D721Med (cell line): ENCODE measurements around the gene APOOL.
A peak's percentile ranks its signal among the peaks of the same experiment; 100 is the strongest.

ENCODE experiments used
- DNase-seq: peaks from one replicate; pipeline ENCODE4 v3.0.0; 2011; ENCODE audit warnings: low spot score; ENCODE audit not compliant: insufficient read length
- FAIRE-seq: peaks from 2 replicates; lab custom pipeline; 2011; peaks lifted over from hg19 to GRCh38; lab: Jason Lieb, UNC
- CTCF ChIP-seq: IDR thresholded peaks from 2 replicates; pipeline ENCODE4 v1.5.1; 2012; ENCODE audit warnings: mild to moderate bottlenecking, control low read depth; ENCODE audit not compliant: insufficient read depth; ENCODE audit errors: missing control alignments

The APOOL gene

GRCh38 chrX:85084770-85085393, 81.2 kb downstream of the APOOL start:
- no peak for DNase-seq
- TF ChIP-seq CTCF: peak; percentile 57
- FAIRE-seq: peak; percentile 84

GRCh38 chrX:85089321-85089840, 85.7 kb downstream of the APOOL start:
- DNase-seq (no peak), FAIRE-seq (no peak)
- no peak for TF ChIP-seq CTCF

GRCh38 chrX:85107407-85107806, 103.7 kb downstream of the APOOL start:
- DNase-seq: no peak
- FAIRE-seq: no peak
- no peak for TF ChIP-seq CTCF

GRCh38 chrX:85108165-85108564, 104.5 kb downstream of the APOOL start:
- FAIRE-seq (no peak), DNase-seq (no peak)
- TF ChIP-seq CTCF: no peak

- FAIRE-seq: peak; percentile 44
- DNase-seq: no peak
Observed at GRCh38 chrX:85109235-85109634, 105.6 kb downstream of the APOOL start.

GRCh38 chrX:85111347-85111746, 107.7 kb downstream of the APOOL start:
- TF ChIP-seq CTCF: peak; percentile 52
- FAIRE-seq: no peak

More at GRCh38 chrX:85109235-85109634, 105.6 kb downstream of the APOOL start:
- peak; percentile 20 for TF ChIP-seq CTCF

GRCh38 chrX:85112293-85112692, 108.6 kb downstream of the APOOL start:
- TF ChIP-seq CTCF: no peak
- FAIRE-seq (no peak), DNase-seq (no peak)

More at GRCh38 chrX:85111347-85111746, 107.7 kb downstream of the APOOL start:
- no peak for DNase-seq
